HepG2 (cell line): ENCODE measurements around the gene ZMYND8. TPM values are rescaled to one million over a fixed set of nuclear protein-coding genes. Genes with fewer than 3 reads are reported as not detected.

Experiments
- DMAP1 ChIP-seq: IDR thresholded peaks from 2 replicates; pipeline ENCODE4 v1.6.1; 2016
- HNF1B ChIP-seq: sonication (generic); formaldehyde crosslinking; IDR thresholded peaks from 2 replicates; pipeline ENCODE4 v1.5.1; 2020; ENCODE audit warnings: mild to moderate bottlenecking, moderate library complexity, missing genetic modification reagents
- HOXA3 ChIP-seq: sonication (generic); formaldehyde crosslinking; IDR thresholded peaks from 2 replicates; pipeline ENCODE4 v1.5.0; 2020; ENCODE audit warnings: missing genetic modification reagents
- PAWR ChIP-seq: sonication (generic); formaldehyde crosslinking; IDR thresholded peaks from 2 replicates; pipeline ENCODE4 v1.4.0; 2020; ENCODE audit warnings: missing genetic modification reagents, mild to moderate bottlenecking, borderline replicate concordance
- PHF5A ChIP-seq: IDR thresholded peaks from one replicate; pipeline ENCODE4 v1.6.1; 2018; ENCODE audit warnings: low read depth, missing genetic modification reagents; ENCODE audit not compliant: unreplicated experiment
- POGK ChIP-seq: sonication (generic); formaldehyde crosslinking; conservative IDR thresholded peaks from 2 replicates; pipeline ENCODE4 v1.8.0; 2022; ENCODE audit warnings: mild to moderate bottlenecking, moderate library complexity, missing genetic modification reagents
- RBAK ChIP-seq: sonication (generic); formaldehyde crosslinking; IDR thresholded peaks from 2 replicates; pipeline ENCODE4 v1.5.1; 2020; ENCODE audit warnings: mild to moderate bottlenecking, missing genetic modification reagents
- ZBTB40 ChIP-seq, 2 experiments: fragments of 450-650 bp in 1 of 2; sonication (generic) in 1 of 2; formaldehyde crosslinking in 1 of 2; IDR thresholded peaks; 2 replicates each; pipeline versions ENCODE4 v1.6.1 to v1.8.0; 2016 to 2022; ENCODE audit warnings: antibody characterized with exemption in 1 of 2, mild to moderate bottlenecking in 1 of 2, missing genetic modification reagents in 1 of 2
- ZEB1 ChIP-seq: IDR thresholded peaks from 2 replicates; pipeline ENCODE4 v1.6.1; 2012; ENCODE audit warnings: mild to moderate bottlenecking, low read depth, inconsistent platforms; ENCODE audit not compliant: insufficient replicate concordance
- ZFP1 ChIP-seq: IDR thresholded peaks from 2 replicates; pipeline ENCODE4 v1.6.1; 2016
- ZFP36L1 ChIP-seq: sonication (generic); formaldehyde crosslinking; IDR thresholded peaks from 2 replicates; pipeline ENCODE4 v1.8.0; 2022; ENCODE audit warnings: mild to moderate bottlenecking, missing genetic modification reagents, moderate library complexity
- ZNF138 ChIP-seq: sonication (generic); formaldehyde crosslinking; IDR thresholded peaks from 2 replicates; pipeline ENCODE4 v1.5.0; 2020; ENCODE audit warnings: mild to moderate bottlenecking, low read depth, missing genetic modification reagents
- ZNF331 ChIP-seq: sonication (generic); formaldehyde crosslinking; IDR thresholded peaks from 2 replicates; pipeline ENCODE4 v1.4.0; 2020; ENCODE audit warnings: missing genetic modification reagents
- ZNF615 ChIP-seq: sonication (generic); formaldehyde crosslinking; IDR thresholded peaks from 2 replicates; pipeline ENCODE4 v1.5.0; 2020; ENCODE audit warnings: mild to moderate bottlenecking, missing genetic modification reagents, borderline replicate concordance
- ZNF776 ChIP-seq: sonication (generic); formaldehyde crosslinking; IDR thresholded peaks from 2 replicates; pipeline ENCODE4 v1.4.0; 2020; ENCODE audit warnings: mild to moderate bottlenecking, missing genetic modification reagents
- polyA plus RNA-seq, 8 experiments: library from polyadenylated mRNA; depleted of rRNA in 3 of 8; stranded (reverse) in 7 of 8; unstranded in 1 of 8; fragments of >200 nt; fragmentation: Illumina TruSeq in 4 of 8; extraction: Trizol in 4 of 8; gene quantifications; 2 replicates each; pipeline versions ENCODE4 v1.2.1 to v1.2.3, GENCODE V29; 2011 to 2016; ENCODE audit warnings: low read depth in 4 of 8, missing spikeins in 1 of 8, mixed read lengths in 1 of 8; ENCODE audit not compliant: insufficient read depth in 1 of 8
- total RNA-seq, 5 experiments: library from RNA; depleted of rRNA; stranded (reverse); fragments of >200 nt; fragmentation: Illumina TruSeq; extraction: Trizol; gene quantifications; 2 replicates each; pipeline ENCODE4 v1.2.3, GENCODE V29; 2016; ENCODE audit warnings: low read depth in 1 of 5

ZMYND8 gene
- total and polyA plus RNA-seq, 2 of the 13 experiments (the other 11 are each of a cell fraction or from before 2014, with no cell fraction given), result 53.9 to 84.7 TPM

- TF ChIP-seq ZBTB40 (IDR thresholded peaks at IDR 0.05) (no peak), ZBTB40 (CRISPR knock-in tag; IDR thresholded peaks at IDR 0.05) (no peak; the same call in 1 of the 2 replicates), POGK (CRISPR knock-in tag) (0 out of 2 replicates have a peak, but pooled peaks have one; percentile 11), PHF5A (CRISPR knock-in tag) (peak; percentile 56), ZNF776 (CRISPR knock-in tag) (no peak), ZFP36L1 (CRISPR knock-in tag) (peak; percentile 91), RBAK (CRISPR knock-in tag) (no peak), ZNF615 (CRISPR knock-in tag) (no peak), DMAP1 (CRISPR knock-in tag) (no peak; the same call in 1 of the 2 replicates), HOXA3 (CRISPR knock-in tag) (peak; percentile 87; the same call in 1 of the 2 replicates), ZNF138 (CRISPR knock-in tag) (0 out of 2 replicates have a peak, but pooled peaks have one; percentile 38), HNF1B (CRISPR knock-in tag) (0 out of 2 replicates have a peak, but pooled peaks have one; percentile 31), ZEB1 (no peak), ZFP1 (CRISPR knock-in tag) (0 out of 2 replicates have a peak, but pooled peaks have one; percentile 12), ZNF331 (CRISPR knock-in tag) (no peak; the same call in 1 of the 2 replicates), PAWR (CRISPR knock-in tag) (no peak)
Observed at GRCh38 chr20:47356526-47357295, at the start of gene ZMYND8 (continued).
